Activated CD4-positive, alpha-beta T cell treated with anti-CD3 and anti-CD28 coated beads, Interleukin-2, amount 50 U/mL, for 4 hours (primary cell): ENCODE measurements around the gene TRIM10.
"Not testable (repeated sequence)": the region's sequence is repeated elsewhere in the genome, so short reads cannot be mapped to it uniquely, and the experiment has no call there.

Experiments
- DNase-seq, 2 experiments: peaks; one replicate each; pipeline ENCODE4 v3.0.0-alpha.2; 2020

TRIM10 gene

DNA sequence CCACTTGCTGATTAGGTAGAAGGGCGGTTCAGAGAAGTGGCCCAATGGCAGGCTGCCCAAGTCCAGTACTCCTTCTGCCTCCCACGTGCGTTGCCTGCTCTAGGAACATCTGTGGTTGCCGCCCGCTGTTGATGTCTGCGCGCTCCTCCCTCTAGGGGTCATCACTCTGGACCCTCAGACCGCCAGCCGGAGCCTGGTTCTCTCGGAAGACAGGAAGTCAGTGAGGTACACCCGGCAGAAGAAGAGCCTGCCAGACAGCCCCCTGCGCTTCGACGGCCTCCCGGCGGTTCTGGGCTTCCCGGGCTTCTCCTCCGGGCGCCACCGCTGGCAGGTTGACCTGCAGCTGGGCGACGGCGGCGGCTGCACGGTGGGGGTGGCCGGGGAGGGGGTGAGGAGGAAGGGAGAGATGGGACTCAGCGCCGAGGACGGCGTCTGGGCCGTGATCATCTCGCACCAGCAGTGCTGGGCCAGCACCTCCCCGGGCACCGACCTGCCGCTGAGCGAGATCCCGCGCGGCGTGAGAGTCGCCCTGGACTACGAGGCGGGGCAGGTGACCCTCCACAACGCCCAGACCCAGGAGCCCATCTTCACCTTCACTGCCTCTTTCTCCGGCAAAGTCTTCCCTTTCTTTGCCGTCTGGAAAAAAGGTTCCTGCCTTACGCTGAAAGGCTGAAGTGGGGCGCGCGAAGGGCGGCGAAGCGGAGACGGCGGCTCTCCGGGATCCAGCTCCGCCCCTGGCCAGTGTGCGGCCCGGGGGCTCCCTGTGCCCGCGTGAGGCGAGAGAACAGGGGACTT, 10.9 kb upstream of the TRIM10 start:
- no peak for DNase-seq

GRCh38 chr6:30169658-30170614, 8.9 kb upstream of the TRIM10 start:
- no peak for DNase-seq

GRCh38 chr6:30168741-30169140, 7.7 kb upstream of the TRIM10 start:
- DNase-seq = no peak

DNA sequence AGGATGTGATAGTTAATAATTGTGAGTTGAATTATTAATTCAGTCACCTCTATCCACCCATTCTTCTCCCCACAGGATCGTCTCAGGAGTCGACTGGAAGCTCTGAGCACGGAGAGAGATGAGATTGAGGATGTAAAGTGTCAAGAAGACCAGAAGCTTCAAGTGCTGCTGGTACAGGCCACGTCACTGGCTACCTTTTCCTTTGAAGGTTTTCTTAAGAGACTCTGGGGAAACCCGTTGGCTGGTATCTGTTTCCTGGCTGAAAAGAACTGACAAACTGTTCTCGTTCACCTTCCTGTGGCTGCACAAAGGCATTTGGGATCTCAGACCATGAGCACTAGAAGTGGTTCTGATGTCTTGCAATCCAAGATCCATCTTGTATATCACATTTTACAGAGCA, 6.1 kb upstream of the TRIM10 start:
- no peak for DNase-seq

- DNase-seq = not testable (repeated sequence)
Observed at GRCh38 chr6:30165238-30165637, 4.2 kb upstream of the TRIM10 start.

DNA sequence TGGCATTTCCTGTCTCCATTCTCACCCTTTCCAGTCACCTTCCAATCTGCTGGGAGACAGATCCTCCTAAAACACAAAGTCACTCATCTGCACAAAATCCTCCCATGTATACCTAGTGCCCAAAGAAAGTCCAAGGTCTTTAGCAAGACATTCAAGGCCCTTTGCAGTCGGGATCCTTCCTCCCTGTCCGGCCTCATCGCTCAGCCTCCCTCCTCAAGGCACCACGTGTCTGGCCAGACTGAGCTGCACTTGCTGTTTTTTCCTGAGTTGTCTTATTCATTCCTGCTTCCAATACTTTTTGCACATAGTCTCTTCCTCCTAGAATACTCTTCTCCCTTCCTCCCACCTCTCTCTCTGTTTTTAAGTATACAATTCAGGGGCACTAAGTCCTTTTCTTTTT, 3.7 kb upstream of the TRIM10 start:
- no peak for DNase-seq

GRCh38 chr6:30163918-30164654, 3.1 kb upstream of the TRIM10 start:
- DNase-seq = no peak

DNA sequence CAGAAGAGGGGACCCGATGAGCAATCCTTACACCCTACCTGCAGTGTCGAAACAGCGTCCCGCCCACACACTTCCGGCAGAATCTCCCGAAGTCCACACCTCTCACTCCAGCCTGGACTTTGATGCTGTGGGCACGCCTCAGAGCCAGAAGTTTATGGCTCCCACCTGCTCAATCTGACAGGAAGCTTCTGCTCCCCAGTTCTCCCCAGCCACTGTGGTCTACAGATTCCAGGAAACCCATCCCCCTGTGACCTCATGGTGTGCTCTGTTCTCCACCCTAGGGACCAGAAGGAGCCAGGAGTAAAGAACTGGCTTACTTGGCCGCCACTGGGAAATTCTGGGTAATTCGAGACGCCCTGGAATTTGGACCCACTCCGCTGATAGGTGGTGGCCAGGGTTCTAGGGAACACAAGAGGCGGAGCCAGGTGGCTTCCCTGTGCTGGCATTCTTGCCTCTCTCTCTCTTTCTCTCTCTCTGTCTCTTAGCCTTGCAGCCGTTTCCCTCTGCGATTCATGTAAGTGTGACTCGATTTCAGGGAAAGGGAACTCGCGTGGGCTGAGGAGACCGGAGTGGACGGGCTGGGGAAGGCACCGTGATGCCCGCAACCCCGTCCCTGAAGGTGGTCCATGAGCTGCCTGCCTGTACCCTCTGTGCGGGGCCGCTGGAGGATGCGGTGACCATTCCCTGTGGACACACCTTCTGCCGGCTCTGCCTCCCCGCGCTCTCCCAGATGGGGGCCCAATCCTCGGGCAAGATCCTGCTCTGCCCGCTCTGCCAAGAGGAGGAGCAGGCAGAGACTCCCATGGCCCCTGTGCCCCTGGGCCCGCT, 2.3 kb upstream of the TRIM10 start, which contains the start of gene TRIM15:
TSS of gene TRIM15 (plus strand) at position 457 of the 828 bp plus-strand sequence. CDS start at position 596, 139 bp downstream.
- DNase-seq = peak; percentile 18 to 26

GRCh38 chr6:30162265-30163089, 1.5 kb upstream of the TRIM10 start:
- no peak for DNase-seq

- no peak for DNase-seq
Observed at GRCh38 chr6:30160008-30160784, 815 bp downstream of the TRIM10 start.

- DNase-seq = no peak
Observed at GRCh38 chr6:30158475-30159040, 2.5 kb downstream of the TRIM10 start.

GRCh38 chr6:30157999-30158398, 3.0 kb downstream of the TRIM10 start:
- no peak for DNase-seq

- DNase-seq = no peak
Observed at GRCh38 chr6:30157581-30157980, 3.4 kb downstream of the TRIM10 start.

GRCh38 chr6:30156774-30157173, 4.2 kb downstream of the TRIM10 start:
- DNase-seq = no peak

DNA sequence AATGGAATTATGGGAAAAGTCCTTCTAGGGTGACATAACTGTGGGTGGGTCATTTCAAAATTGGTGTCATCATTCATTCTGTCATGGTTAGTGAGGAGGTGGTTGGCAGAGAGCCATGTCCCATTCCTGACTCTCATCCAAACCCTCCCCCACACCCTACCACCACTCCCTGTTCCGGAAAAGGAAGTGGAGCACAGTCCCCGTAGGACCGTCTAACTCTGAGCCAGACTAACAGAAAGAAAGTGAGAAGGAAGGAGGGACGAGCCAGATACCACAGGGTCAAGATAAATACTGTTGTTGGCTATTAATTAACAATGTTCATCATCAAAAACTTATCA, 4.8 kb downstream of the TRIM10 start:
- no peak for DNase-seq

DNA sequence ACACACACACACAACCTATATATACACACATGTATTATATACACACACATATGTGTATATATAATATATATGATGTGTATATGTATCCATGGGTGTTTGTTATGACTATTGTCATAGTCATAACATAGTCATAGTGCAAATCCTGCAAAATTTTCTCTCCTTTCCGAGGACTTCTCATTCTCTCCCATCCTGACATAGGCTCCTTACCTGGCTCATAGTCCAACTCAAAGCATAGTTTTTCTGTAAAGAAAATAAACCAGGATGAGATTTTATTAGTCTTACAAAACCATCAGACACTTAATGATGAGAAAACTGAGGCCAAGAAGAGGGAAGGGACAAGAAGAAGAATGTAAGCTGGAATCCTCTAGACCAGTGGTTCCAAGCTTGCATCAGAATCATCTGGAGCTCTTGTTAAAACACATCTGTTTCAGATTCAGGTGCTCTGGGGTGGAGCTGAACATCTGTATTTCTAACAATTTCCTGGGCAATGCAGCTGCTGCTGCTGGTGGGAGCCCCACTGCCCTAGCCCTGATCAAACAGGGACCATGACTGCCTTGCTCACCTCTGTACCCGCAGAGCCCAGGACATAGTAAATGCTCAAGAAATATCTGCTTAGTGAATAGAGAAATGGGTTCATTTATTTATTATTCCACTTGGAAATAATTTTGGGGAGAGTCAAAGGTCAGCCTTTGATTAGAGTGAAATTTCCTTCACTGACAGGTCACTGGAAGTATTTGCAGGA, 5.3 kb downstream of the TRIM10 start:
- no peak for DNase-seq

GRCh38 chr6:30154709-30155519, 6.1 kb downstream of the TRIM10 start:
- no peak for DNase-seq

GRCh38 chr6:30154061-30154460, 7.0 kb downstream of the TRIM10 start:
- DNase-seq = no peak
